PC-3 (cell line): Measurements from ENCODE around the gene DNER. TPM values are rescaled to one million over a fixed set of nuclear protein-coding genes. Genes with fewer than 3 reads are reported as not detected.
"Not testable (repeated sequence)": the region's sequence is repeated elsewhere in the genome, so short reads cannot be mapped to it uniquely, and the experiment has no call there.

ENCODE experiments used
- ATAC-seq: fragments of 200-7000 bp; cut with Tn5 transposase; 2 replicates; pipeline ENCODE4 v1.9.1; 2020; ENCODE audit warnings: mild to moderate bottlenecking, moderate library complexity
- Bru-seq: library from RNA; stranded (reverse); fragments of 400-500 nt; gene quantifications from one replicate; lab custom pipeline; 2021; lab: Mats Ljungman, UMichigan
- BruChase-seq, 2 experiments: library from RNA; stranded (reverse); fragments of 400-500 nt; gene quantifications; one replicate each; lab custom pipeline; 2021; lab: Mats Ljungman, UMichigan
- BruUV-seq: library from RNA; stranded (reverse); fragments of 400-500 nt; replicated peaks from 2 replicates; lab custom pipeline; 2021; lab: Mats Ljungman, UMichigan
- CTCF ChIA-PET: fragments of 300-600 bp; sonication (Branson Sonifier 250); formaldehyde crosslinking; loops from one replicate; lab custom pipeline; 2022; ENCODE audit warnings: antibody characterized with exemption; lab: Charles Lee
- POLR2A ChIA-PET: fragments of 300-600 bp; sonication (Branson Sonifier 250); formaldehyde crosslinking; loops from one replicate; lab custom pipeline; 2022; ENCODE audit warnings: antibody characterized with exemption; ENCODE audit not compliant: unreplicated experiment; lab: Charles Lee
- DNase-seq: peaks from one replicate; pipeline ENCODE4 v3.0.0-alpha.2; 2015
- H2AFZ ChIP-seq: fragments of 300-600 bp; sonication (generic); 2 replicates; pipeline ENCODE4 v1.6.0; 2016; ENCODE audit warnings: antibody characterized with exemption, low read length
- H3F3A ChIP-seq: fragments of 300-600 bp; sonication (generic); one replicate; pipeline ENCODE4 v1.6.0; 2017; ENCODE audit warnings: antibody characterized with exemption, low read length, control low read depth, mild to moderate bottlenecking; ENCODE audit not compliant: unreplicated experiment
- H3K27ac ChIP-seq: fragments of 300-600 bp; sonication (generic); 2 replicates; pipeline ENCODE4 v1.5.1; 2016; ENCODE audit warnings: mild to moderate bottlenecking, low read length
- H3K27me3 ChIP-seq: fragments of 300-600 bp; sonication (generic); 2 replicates; pipeline ENCODE4 v1.6.1; 2016; ENCODE audit warnings: low read length, mixed read lengths
- H3K36me3 ChIP-seq: fragments of 300-600 bp; sonication (generic); 2 replicates; pipeline ENCODE4 v1.6.1; 2016; ENCODE audit warnings: low read depth, mixed run types, low read length, mixed read lengths
- H3K4me1 ChIP-seq: fragments of 300-600 bp; sonication (generic); 2 replicates; pipeline ENCODE4 v1.5.1; 2016; ENCODE audit warnings: low read length; ENCODE audit not compliant: insufficient read depth
- H3K4me2 ChIP-seq: fragments of 300-600 bp; sonication (generic); 2 replicates; pipeline ENCODE4 v1.6.0; 2016; ENCODE audit warnings: low read length
- H3K4me3 ChIP-seq: fragments of 300-600 bp; sonication (generic); 2 replicates; pipeline ENCODE4 v1.5.1; 2016; ENCODE audit warnings: mild to moderate bottlenecking, low read length, mixed read lengths
- H3K79me2 ChIP-seq: fragments of 300-600 bp; sonication (generic); 2 replicates; pipeline ENCODE4 v1.6.1; 2017; ENCODE audit warnings: low read length, mixed read lengths
- H3K9ac ChIP-seq: fragments of 300-600 bp; sonication (generic); 2 replicates; pipeline ENCODE4 v1.6.0; 2016; ENCODE audit warnings: mild to moderate bottlenecking, low read length
- H3K9me2 ChIP-seq: fragments of 300-600 bp; sonication (generic); replicated peaks from 2 replicates; pipeline ENCODE4 v1.6.1; 2016; ENCODE audit warnings: mixed run types, low read length, mixed read lengths
- H3K9me3 ChIP-seq: fragments of 300-600 bp; sonication (generic); 2 replicates; pipeline ENCODE4 v1.6.1; 2016; ENCODE audit warnings: low read length, mixed read lengths
- H4K20me1 ChIP-seq: fragments of 300-600 bp; sonication (generic); 2 replicates; pipeline ENCODE4 v1.6.1; 2016; ENCODE audit warnings: low read length, mixed read lengths
- CTCF ChIP-seq: fragments of 300-600 bp; sonication (generic); conservative IDR thresholded peaks from 2 replicates; pipeline ENCODE4 v1.5.1; 2017; ENCODE audit warnings: antibody characterized with exemption, low read depth, mild to moderate bottlenecking, low read length
- EZH2 ChIP-seq: fragments of 300-600 bp; sonication (generic); IDR thresholded peaks from one replicate; pipeline ENCODE4 v1.6.1; 2017; ENCODE audit warnings: antibody characterized with exemption, mild to moderate bottlenecking, low read length; ENCODE audit not compliant: unreplicated experiment
- EZH2phosphoT487 ChIP-seq: fragments of 300-600 bp; sonication (generic); IDR thresholded peaks from 2 replicates; pipeline ENCODE4 v1.6.1; 2018; ENCODE audit warnings: mild to moderate bottlenecking, antibody characterized with exemption, low read length, borderline replicate concordance
- intact Hi-C: fragments of 100-400 bp; cut with micrococcal nuclease; formaldehyde crosslinking; loops from 2 replicates; pipeline ENCODE4 v1.9.0; 2023
- long read RNA-seq: library from polyadenylated mRNA; unstranded; transcript quantifications from one replicate; pipeline ENCODE4 v2.0.0, GENCODE V29; 2021; ENCODE audit not compliant: unreplicated experiment
- total RNA-seq: library from RNA; depleted of rRNA; stranded (reverse); fragments of >200 nt; gene quantifications from 2 replicates; pipeline ENCODE4 v1.2.3, GENCODE V29; 2014; rRNA removed

DNER gene
- total RNA-seq (1.1 and 4.0 TPM in 2 replicates), Bru-seq, nascent RNA (percentile 26 among the genes with signal in this experiment), BruChase-seq, experiment 1, labeled RNA remaining after a 6-hour chase (percentile 25 among the genes with signal in this experiment), BruChase-seq, experiment 2, labeled RNA remaining after a 2-hour chase (percentile 25 among the genes with signal in this experiment)
- long read RNA-seq, partial matches to known transcripts: 0 of 5 reads
- long read RNA-seq, other reads (novel, unspliced or antisense): 4 of 5 reads

- Histone ChIP-seq H4K20me1 (no peaks in the 10 kb centered on the region), H3K27me3 (peaks cover 43% of the 10 kb centered on the region), H3K4me3 (peak within 1 kb of the TSS; percentile 66), H3K79me2 (no peaks in the 10 kb centered on the region), H3K9me2 (no peaks in the 10 kb centered on the region), H3K27ac (no peak within 1 kb of the TSS), H3K36me3 (no peaks in the 10 kb centered on the region), H3F3A (no peaks in the 10 kb centered on the region), H3K4me2 (peak within 1 kb of the TSS; percentile 89), H3K9me3 (no peaks in the 10 kb centered on the region), H3K4me1 (peaks cover 6% of the 10 kb centered on the region; the same call in 1 of the 2 replicates), H2AFZ (peak within 1 kb of the TSS; percentile 55), H3K9ac (no peak within 1 kb of the TSS)
- no TSS peak for BruUV-seq
- TF ChIP-seq CTCF (no peak), EZH2phosphoT487 (no peak), EZH2 (no peak)
- intact Hi-C loops: loop anchor here (10.0 kb wide), 2 partner anchors 369 to 1819 kb away; no protein-coding TSS in a partner anchor
- ATAC-seq: peak; percentile 67
- peak; percentile 24 for DNase-seq
- POLR2A ChIA-PET: no interaction called here
- CTCF ChIA-PET: no interaction called here
These were observed at the start of gene DNER for GRCh38 chr2:229714080-229714735. TSS of gene DNER (minus strand) at chr2:229714555. CDS start at chr2:229714423, 132 bp downstream.

- CTCF ChIA-PET: no interaction called here
These were observed 47.3 kb upstream of the DNER start for GRCh38 chr2:229761663-229762062.

GRCh38 chr2:229757462-229757861 lies 43.1 kb upstream of the DNER start:
- H3K9ac ChIP-seq, intact Hi-C loops, CTCF ChIA-PET, H3K4me2 ChIP-seq, H3K27me3 ChIP-seq, H3K9me2 ChIP-seq, H3K4me1 ChIP-seq, POLR2A ChIA-PET, H3K36me3 ChIP-seq, H2AFZ ChIP-seq, ATAC-seq, H3K4me3 ChIP-seq, H3K27ac ChIP-seq, H3K79me2 ChIP-seq, H3K9me3 ChIP-seq, H3F3A ChIP-seq, BruUV-seq, DNase-seq, H4K20me1 ChIP-seq: not testable (repeated sequence)

More at GRCh38 chr2:229761663-229762062, 47.3 kb upstream of the DNER start:
- no peak for TF ChIP-seq CTCF
- TF ChIP-seq EZH2: no peak
- no peak for TF ChIP-seq EZH2phosphoT487
- no peak overlapping the region for H2AFZ ChIP-seq
- H3F3A ChIP-seq: no peaks in the 10 kb centered on the region
- POLR2A ChIA-PET: no interaction called here
- H3K4me3 ChIP-seq: no peak overlapping the region
- no peaks in the 10 kb centered on the region for H3K27me3 ChIP-seq
- no peaks in the 10 kb centered on the region for H3K79me2 ChIP-seq
- H3K36me3 ChIP-seq: peaks cover 28% of the 10 kb centered on the region
- BruUV-seq: no TSS peak
- no peaks in the 10 kb centered on the region for H4K20me1 ChIP-seq
- H3K4me1 ChIP-seq: no peaks in the 10 kb centered on the region
- H3K27ac ChIP-seq: no peak overlapping the region
- ATAC-seq: no peak
- intact Hi-C loops: no loop called here
- H3K9ac ChIP-seq: no peak overlapping the region
- DNase-seq: no peak
- no peaks in the 10 kb centered on the region for H3K9me2 ChIP-seq
- H3K9me3 ChIP-seq: no peaks in the 10 kb centered on the region
- H3K4me2 ChIP-seq: no peak overlapping the region
